Measurements from ENCODE around the gene CCL16.
"Not testable (repeated sequence)": the region's sequence is repeated elsewhere in the genome, so short reads cannot be mapped to it uniquely, and the experiment has no call there.

Gene CCL16, protein sequence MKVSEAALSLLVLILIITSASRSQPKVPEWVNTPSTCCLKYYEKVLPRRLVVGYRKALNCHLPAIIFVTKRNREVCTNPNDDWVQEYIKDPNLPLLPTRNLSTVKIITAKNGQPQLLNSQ

DNA sequence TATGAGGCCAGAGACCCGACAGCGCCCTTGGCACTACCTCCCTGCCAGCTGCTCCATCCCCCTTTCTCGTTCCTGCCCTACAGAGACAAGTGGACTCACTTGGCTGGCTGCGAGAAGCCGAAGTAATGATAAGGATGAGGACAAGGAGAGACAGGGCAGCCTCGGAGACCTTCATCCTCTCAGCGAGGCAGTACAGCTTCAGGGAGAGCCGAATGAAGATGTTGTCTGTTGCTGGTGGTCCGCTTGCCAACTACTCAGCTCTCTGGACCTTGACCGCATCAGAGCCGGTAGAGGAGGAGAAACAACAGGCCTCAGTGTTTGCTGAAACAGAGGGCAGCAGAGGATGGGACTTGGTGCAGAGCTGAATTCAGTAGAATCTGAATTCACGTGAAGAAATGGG, at the start of gene CCL16:
CCL16 (minus strand) TSS at position 252 of the 400 bp plus-strand sequence; CDS start at position 175, 77 bp downstream.
- no peak for DNase-seq

DNA sequence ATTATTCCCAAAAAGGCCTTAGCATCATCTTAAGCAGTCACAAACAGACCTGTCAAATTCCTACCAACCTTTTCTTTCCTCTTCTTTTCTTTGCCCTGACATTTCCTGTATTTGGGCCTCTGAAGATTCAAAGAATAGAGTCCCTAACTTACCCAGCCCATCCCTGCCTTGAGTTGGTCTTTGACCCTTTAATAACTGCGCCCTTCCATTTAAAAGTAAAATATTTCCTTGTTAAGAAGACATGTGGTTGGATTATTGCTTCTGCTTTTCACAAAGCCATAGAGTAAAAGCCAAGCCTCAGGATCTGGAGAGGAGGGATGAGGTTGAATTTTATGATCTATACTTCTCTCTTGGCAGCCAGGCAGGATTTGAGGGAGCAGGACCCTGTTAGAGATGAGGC, 49.7 kb upstream of the CCL16 start:
- DNase-seq, result no peak

DNA sequence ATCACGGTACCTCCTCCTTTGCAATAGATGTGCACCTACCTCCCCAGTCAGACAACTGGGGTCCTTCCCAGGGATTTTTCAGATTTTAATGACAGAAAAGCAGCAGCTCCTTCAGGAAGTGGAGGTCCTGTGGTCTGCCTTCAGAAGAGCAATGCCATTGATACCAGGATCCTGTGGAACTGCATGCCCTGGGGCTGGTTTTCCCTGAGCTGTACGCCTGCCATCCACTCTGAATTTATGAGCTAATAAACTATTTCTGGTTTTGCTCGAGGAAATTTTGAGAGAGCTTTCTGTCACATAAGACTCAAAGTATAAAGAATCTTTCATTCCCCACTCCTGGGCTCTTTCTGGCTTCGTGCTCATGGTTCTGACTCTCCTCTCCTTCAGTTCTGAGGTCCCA, 46.5 kb upstream of the CCL16 start:
- no peak for DNase-seq

DNA sequence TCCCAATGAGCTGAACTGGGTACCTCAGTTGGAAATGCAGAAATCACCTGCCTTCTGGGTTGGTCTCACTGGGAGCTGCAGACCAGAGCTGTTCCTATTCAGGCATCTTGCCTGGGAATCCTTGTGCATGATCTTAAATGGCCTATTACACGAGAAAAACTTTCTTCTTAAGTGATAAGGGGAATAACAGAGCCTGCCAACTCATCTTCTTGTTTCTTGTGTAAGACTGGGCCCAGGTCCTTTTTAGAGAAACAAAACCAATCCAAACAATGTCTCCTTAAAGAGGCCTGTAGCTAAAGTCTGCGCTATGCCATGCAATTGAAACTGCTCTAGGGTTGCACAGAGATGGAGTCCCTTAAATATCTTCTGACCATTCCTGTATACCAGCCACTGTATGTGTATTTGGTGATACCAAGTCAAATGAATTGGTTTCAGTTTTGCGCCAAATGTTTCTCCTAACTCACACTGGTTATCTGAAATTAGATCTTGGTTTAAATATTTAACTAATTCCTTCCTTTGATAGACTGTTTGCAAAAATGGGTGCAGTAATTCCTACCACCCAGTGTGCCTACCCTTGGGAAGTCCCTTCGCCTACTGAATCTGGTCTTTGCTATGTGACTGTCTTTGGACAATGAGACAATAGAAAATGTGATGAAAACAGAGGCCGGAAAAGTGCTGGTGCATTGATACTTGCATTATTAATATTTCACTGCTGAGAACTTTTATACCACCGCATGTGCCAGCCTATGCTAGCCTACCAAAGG, 43.0 kb upstream of the CCL16 start:
- DNase-seq, result no peak

DNA sequence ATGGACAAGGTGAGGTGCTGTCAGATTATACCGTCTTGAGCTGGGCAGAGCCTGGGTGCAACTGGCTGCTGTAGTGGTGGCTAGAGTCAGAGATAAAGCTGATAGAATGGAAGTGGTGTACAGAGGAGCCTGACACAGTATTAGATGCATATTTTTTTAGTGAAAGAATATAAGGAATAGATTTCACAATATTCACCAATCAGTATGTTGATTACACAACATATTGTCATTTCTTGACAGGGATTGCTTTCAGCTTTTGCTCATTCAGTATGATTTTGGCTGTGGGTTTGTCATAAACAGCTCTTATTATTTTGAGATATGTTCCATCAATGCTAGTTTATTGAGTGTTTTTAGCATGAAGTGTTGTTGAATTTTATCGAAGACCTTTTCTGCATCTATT, 38.1 kb upstream of the CCL16 start:
- no peak for DNase-seq

DNA sequence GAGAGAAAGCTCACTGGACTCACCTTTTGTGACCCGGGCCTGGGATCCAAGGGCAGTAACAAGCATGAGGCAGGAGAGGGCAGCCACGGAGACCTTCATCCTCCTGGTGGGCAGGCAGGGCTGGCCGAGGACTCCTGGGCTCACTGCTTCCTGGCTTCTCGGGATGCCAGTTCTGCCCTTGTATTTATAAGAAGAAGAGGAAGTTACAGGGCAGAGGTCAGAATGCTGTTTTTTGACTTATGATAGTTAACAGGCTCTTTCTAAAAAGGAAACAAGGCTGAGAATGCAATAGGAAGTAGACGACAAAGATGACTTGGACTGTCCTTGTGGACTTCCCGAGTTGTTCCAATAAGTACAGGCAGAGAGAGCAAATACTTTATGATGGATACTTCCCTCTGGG, 36.5 kb upstream of the CCL16 start, which contains the start of gene CCL23:
CCL23 (minus strand) TSS at position 174 of the 400 bp plus-strand sequence; CDS start at position 99, 75 bp downstream.
- DNase-seq, result no peak

DNA sequence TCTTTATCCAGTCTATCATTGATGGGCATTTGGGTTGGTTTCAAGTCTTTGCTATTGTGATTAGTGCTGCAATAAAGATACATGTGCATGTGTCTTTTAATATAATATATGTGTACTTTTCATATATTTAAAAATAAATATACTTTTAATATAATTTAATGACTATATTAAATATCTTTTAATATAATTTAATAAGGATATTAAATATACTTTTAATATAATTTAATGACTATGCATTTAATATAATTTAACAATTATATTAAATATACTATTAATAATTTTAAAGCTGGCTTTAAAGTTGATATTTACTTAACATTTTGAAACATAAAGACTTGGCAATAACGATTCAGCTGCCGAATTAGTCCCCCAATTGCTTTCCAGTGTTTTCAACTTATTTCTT, 35.3 kb upstream of the CCL16 start:
- no peak for DNase-seq

DNA sequence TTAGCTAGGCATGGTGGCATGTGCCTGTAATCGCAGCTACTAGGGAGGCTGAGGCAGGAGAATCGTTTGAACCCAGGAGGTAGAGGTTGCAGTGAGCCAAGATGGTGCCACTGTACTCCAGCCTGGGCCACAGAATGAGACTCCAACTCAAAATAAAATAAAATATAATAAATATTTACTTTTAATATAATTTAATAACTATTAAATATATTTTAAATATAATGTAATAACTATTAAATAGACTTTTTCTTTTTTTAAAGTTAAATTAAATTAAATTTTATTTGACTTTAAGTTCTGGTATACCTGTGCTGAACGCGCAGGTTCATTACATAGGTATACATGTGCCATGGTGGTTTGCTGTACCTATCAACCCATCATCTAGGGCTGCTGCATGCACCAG, 34.6 kb upstream of the CCL16 start:
- not testable (repeated sequence) for DNase-seq

DNA sequence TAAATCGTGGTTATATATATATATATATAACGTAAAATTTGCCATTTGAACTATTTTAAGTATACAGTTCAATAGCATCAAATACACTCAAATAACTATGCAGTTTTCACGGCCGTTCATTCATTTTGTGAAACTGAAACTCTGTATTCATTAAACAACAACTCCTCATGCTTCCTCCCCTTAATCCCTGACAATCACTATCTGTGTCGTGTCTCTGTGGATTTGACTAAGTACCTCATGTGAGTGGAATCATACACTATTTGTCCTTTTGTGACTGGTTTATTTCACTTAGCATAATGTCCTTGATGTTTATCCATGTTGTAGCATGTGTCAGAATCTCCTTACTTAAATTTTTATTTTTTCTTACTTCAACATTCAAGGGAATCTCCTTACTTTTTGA, 33.6 kb upstream of the CCL16 start:
- DNase-seq, result no peak

DNA sequence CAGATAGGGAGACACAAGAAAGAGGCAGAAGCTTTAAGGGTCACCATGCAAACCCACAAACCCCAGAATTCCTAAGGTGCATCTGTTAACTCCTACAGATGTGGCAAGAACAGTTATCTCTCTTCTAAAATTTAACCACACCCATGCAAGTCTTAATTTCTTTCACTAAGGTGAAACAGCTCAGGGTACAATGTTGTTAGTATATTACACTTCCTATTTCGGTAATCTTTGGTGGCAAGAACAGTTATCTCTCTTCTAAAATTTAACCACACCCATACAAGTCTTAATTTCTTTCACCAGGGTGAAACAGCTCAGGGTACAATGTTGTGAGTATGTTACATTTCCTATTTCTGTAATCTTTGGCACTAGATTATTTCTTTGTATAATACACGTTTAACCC, 29.9 kb upstream of the CCL16 start:
- no peak for DNase-seq

DNA sequence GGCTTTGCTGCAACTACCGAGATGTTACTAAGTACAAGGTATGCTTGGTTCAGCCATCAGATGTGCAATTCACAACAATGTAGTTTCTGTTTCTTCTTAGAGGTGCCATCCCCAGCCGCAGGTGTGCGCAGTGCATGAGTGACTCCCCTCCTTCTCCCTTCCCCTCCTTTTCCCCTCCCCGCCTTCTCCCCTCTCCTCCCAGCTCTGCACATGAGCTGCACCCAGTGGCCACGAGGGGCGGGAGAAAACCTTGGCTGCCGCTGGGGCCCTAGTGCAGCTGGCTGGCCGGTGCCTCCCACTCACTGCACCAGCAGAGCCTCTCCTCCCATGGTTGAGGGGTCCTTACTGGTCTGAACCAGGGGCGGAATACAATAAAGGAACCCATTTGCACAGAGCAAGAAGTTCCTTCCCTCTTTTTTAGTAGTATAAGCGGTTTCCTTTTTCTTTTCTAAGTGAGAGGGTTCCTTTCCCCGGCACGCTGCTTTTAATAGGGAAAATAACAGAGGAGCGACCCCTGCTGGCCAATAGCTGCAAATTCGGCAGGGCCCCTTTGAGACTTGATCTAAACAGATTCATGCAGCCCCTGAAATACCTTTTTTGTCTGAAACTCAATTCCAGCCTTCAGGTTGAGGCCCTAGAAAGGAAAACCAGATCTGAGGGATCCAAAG, 27.8 kb upstream of the CCL16 start:
- DNase-seq, result no peak

DNA sequence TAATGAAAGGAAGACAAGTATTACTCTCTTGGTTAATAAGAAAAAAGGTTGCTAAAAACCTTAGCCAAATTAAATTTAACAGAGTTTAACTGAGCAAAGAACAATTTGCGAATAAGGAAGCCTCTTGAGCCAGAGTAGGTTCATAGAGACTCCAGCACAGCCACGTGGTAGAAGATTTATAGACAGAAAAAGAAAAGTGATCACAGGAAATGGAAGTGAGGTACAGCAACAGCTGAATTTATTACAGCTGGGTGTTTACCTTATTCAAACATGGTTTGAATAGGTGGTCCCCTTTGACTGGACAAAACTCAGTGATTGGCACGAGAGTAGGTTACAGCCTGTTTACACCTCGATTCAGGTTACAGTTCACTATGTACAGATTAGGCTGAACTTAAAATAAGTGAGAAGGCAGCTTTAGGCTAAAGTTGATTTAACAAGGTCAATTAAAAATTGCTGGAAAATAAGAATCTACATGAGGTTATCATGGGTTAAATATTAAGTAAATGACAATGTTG, 23.4 kb upstream of the CCL16 start:
- no peak for DNase-seq

DNA sequence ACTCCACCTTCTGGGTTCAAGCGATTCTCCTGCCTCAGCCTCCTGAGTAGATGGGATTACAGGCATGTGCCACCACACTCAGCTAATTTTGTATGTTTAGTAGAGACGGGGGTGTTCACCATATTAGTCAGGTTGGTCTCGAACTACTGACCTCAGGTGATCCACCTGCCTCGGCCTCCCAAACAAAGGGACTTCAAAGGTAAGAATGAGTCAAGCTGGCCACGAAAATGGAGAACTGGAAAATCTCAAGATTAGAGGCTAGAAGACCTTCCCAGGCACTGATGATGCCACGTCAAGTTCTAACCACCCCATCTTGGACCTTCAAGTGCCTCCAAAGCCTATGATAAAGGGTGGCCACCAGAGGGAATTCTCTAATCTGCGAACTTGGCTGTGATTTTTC, 21.3 kb upstream of the CCL16 start:
- no peak for DNase-seq

DNA sequence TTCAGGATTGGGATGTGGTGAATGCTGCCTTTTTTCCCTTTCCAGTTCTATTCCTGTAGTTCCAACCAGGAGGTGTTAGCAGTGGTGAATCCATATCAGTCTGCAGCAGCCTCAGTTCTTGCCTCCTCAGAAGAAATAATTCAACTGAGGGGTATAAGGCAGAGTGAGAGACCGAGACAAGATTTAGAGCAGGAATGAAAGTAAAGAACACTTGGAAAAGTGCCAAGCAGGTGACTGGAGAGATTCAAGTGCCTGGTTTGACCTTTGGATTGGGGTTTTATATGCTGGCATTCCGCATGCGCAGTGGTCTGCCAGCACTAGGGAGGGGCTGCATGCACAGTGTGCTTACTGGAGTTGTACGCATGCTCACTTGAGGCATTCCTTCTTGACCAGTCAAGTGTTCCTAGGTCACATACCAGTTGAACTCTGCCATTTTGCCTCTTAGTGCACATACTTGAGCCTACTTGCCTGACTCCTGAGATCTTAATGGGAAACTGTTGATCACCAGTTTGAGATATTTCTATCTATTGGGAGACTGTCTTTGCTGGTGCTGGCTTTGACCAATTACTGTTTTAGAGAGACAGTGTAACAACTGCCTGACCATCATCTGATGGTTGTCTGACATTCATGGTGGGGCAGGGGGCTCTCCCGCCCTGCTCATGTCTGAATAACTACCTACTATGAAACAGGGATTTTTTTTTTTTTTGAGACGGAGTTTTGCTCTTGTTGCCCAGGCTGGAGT, 20.7 kb upstream of the CCL16 start:
- DNase-seq, result peak; percentile 3

DNA sequence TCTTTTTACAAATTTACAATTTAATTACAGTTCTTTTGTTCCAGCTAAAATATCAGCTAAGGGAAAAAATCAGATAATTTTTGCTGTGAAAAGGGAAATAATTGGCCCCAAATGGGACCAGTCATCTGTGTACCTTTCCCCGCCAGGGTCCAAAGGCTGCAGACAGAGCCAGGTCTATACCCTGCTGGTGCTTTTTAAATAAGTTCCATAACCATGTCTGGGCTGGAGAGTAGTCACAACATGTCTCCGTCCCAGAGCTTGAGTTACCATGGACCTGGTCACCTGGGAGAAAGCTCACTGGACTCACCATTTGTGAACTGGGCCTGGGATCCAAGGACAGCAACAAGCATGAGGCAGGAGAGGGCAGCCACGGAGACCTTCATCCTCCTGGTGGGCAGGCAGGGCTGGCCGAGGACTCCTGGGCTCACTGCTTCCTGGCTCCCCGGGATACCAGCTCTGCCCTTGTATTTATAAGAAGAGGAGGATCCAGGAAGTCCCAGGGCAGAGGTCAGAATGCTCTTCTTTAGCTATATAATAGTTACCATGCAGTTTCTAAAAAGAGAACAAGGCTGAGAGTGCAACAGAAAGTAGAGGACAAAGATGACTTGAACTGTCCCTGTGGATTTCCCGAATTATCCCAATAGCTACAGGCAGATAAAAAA, 19.9 kb upstream of the CCL16 start, which contains the start of gene CCL15:
CCL15 (minus strand) TSS at position 444 of the 662 bp plus-strand sequence; CDS start at position 383, 61 bp downstream.
- DNase-seq, result no peak

DNA sequence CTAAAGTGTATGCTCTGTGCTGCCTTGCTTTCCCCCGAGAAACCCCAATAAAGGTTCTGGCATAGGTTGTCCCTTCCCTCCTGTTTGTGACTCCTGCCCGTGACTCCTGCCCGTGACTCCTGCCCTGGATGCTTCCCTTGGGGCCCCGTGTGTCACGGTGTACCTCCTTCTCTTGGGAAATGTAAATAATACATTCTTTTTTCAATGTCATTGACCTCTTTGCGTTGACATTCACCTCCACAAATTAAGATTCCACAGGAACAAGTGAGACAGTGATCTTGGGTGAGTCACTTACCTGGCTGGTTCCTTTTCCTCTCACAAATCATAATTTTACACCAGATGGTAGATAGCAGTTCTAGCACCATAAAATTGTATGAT, 19.4 kb upstream of the CCL16 start:
- DNase-seq, result no peak

DNA sequence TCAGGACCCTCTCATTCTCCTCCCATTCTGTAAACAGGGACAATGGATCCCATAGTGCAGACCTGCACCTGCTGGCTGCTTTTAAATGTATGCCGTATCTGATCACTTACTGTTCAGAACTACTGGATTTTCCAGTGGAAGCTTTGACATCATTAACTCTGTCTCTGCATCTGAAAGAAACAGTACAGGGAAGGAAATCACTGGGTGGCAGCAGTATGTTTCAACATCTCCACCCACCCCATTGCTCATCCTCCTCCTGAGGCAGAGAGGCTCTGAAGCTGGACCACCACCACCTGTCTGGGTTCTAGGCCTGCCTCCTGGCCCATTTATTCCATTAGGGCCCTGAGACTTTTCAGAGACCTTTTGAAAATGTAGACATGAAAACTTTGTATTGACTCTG, 17.5 kb upstream of the CCL16 start:
- DNase-seq, result no peak

DNA sequence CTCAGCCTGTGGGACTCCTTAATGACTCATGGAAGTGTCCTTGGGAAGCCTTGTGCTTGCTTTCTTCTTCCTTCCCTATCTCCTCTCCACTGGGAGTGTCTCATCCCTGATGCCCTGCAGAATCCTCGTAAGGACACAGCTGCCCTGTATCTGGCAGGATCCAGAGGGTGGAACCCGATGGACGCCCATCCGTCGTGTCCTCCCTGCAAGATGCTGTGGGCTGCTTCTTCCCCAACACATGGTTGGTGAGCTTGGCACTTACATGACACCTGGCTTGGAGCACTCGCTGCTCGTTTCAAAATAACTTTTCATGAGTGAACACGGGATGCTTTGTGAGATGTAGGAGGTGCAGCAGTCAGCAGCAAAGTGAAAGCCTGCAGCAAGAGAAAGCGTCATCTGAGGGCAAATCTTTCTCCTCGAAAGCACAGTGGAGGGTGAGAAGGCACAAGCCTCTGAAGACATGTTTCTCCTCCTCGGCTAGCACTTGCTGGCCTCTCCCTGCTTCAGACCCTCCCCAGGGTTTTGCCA, 16.8 kb upstream of the CCL16 start:
- no peak for DNase-seq

DNA sequence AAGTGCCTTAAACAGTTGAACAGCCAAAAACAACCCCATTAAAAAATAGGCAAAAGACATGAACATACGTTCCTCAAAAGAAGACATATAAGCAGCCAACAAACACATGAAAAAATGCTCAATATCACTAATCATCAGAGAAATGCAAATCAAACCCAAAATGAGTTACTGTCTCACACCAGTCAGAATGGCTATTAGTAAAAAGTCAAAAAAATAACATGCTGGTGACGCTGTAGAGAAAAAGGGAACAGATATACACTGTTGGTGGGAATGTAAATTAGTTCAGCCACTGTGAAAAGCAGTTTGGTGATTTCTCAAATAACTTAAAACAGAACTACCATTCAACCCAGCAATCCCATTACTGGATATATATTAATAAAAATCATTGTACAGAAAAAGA, 14.0 kb upstream of the CCL16 start:
- not testable (repeated sequence) for DNase-seq

DNA sequence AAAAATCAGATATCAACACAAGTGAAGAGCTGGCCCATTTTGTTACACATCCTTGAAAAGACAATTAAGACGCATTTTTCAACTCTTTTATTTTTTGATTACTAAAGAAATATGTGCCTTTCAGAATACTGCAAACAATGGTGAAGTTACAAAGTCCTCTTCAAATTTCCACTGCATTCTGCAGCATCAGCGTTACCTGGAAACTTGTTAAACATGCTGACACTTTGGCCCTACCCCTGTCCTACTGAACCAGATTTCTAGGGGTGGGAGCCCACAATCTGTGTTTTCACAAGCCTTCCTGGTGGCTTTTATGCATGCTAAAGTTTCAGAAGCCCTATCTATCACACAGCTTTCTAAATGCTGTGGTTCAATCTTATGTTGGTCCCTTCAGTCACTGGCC, 9.8 kb upstream of the CCL16 start:
- DNase-seq, result no peak

DNA sequence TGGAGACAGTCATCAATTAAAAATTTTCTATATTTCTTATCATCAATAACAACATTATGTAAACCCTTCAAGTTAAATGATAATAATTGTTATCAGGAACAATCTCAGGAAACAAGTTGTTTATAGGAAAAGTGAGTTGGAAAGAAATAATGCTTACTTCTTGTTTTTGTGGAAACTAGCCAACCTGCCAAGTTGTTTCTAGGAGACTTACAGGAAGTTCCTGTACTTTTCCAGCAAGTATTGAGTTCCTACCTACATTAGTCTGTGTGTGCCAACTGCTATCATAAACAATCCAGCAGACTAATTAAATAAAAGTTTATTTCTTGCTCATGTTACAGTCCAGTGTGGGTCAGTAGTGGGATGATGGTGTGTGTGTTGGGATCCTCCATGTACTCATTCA, 6.9 kb upstream of the CCL16 start:
- DNase-seq, result no peak

DNA sequence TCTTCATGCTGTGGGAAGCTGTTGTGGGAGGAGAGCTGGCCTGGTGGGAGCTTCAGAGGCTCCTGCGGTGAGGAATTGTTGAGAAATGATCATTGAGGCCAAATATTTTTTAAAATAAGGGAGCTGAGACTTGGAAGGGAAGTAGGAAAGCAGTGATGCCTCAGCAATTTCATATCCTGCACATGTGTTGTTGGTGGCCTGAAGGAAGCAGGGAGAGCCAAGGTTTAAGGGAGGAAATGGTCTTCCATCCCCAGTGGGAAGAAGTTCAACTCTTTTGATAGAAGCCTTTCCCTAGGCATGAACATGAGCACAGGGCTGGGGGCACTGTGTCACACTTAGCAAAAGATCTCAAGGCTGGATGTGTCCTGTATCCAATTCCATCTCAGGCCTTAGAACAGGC, 5.3 kb upstream of the CCL16 start, which contains the start of gene CCL14:
CCL14 (minus strand) TSS at position 87 of the 400 bp plus-strand sequence; CDS start at position 7, 80 bp downstream.
- no peak for DNase-seq
